ENCODE results near the gene ASIP. TPM values are rescaled to one million over a fixed set of nuclear protein-coding genes. Genes with fewer than 3 reads are reported as not detected.

ASIP gene
- not detected for polyA plus RNA-seq (2012; ENCODE audit: insufficient read length, low read depth)

DNA sequence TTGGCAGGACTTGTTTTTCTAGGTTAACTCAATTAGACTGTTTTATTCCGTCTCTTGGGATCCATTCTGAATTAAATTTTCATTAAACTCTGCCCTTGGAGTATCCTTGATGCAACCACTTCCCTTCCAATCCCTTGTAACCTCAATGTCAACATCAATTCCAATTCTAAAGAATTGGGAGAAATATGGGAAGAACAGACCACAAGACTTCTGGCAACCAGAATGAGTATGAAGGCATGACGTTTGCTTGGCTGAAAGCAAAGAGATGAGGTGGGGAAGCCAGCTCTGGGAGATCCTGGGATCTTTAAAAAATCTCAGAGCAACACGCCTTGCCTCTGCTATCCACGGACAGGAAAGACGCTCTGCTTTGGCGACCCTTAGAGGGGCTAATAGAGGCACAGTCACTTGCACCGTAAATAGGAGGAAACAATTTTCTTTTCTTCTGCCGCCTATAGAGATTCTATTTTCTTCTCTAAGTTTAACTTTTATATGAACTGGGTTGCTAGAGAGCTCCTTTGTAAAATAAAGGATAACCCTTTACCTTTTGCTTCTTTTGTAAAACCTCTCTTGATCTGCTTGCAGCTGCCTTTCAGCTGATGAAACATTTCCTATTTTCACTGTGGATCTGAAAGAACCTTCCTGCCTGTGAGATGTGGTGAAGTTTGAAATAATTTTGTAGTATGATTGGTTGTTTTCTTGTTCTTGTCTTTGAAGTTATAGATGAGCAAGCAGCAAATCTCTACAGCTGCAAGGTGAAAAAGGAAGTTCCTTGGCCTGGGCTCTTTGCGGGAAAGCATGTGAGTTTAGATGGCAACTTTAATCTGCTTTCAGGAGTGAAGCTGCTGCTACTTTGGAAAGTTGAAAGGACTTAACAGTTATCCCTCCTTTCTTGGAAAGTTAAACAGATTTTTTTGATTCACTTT, at the start of gene ASIP:
TSS of gene ASIP (plus strand) at position 731 of the 923 bp plus-strand sequence. CDS start 18,952 bp downstream, outside the sequence.
- no peak for TF ChIP-seq SIN3A (IDR thresholded peaks at IDR 0.05; ENCODE audit: borderline replicate concordance, insufficient read depth, low read length)
- no peak for TF ChIP-seq FOXP2 (optimal IDR thresholded peaks at IDR 0.05; ENCODE audit: borderline replicate concordance, extremely low read depth, extremely low read length, insufficient read depth)
- no peak for TF ChIP-seq POLR2AphosphoS5 (IDR thresholded peaks at IDR 0.05; ENCODE audit: low read depth, low read length)

DNA sequence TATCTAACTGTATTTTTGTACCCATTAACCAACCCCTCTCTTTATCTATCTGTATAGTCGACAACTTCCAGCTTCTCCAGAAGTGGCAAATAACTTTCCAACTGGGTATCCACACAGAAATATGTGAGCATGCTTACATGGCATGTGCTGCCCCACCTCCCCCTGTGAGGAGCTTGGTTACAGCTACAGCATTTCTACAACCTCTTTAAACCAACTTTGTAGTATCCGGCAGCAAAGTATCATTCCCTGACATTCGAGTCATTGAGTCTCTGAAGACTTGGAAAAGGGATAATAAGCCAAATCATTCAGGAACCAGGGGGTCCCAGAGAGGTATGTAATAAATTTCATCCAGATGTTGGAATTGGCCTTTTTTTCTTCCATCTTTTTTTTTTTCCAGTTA, 48.2 kb upstream of the ASIP start:
- no peak for TF ChIP-seq POLR2AphosphoS5 (IDR thresholded peaks at IDR 0.05; ENCODE audit: low read depth, low read length)
- no peak for TF ChIP-seq SIN3A (IDR thresholded peaks at IDR 0.05; ENCODE audit: borderline replicate concordance, insufficient read depth, low read length)
- TF ChIP-seq TAF1 (IDR thresholded peaks at IDR 0.05; ENCODE audit: borderline replicate concordance, insufficient read depth, low read length) = no peak
- TF ChIP-seq, protein P1, sequence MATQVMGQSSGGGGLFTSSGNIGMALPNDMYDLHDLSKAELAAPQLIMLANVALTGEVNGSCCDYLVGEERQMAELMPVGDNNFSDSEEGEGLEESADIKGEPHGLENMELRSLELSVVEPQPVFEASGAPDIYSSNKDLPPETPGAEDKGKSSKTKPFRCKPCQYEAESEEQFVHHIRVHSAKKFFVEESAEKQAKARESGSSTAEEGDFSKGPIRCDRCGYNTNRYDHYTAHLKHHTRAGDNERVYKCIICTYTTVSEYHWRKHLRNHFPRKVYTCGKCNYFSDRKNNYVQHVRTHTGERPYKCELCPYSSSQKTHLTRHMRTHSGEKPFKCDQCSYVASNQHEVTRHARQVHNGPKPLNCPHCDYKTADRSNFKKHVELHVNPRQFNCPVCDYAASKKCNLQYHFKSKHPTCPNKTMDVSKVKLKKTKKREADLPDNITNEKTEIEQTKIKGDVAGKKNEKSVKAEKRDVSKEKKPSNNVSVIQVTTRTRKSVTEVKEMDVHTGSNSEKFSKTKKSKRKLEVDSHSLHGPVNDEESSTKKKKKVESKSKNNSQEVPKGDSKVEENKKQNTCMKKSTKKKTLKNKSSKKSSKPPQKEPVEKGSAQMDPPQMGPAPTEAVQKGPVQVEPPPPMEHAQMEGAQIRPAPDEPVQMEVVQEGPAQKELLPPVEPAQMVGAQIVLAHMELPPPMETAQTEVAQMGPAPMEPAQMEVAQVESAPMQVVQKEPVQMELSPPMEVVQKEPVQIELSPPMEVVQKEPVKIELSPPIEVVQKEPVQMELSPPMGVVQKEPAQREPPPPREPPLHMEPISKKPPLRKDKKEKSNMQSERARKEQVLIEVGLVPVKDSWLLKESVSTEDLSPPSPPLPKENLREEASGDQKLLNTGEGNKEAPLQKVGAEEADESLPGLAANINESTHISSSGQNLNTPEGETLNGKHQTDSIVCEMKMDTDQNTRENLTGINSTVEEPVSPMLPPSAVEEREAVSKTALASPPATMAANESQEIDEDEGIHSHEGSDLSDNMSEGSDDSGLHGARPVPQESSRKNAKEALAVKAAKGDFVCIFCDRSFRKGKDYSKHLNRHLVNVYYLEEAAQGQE (IDR thresholded peaks at IDR 0.05; ENCODE audit: insufficient read depth in 1 of 2, low read depth in 2 of 2, low read length in 2 of 2) = no peak
- TF ChIP-seq FOXP2 (optimal IDR thresholded peaks at IDR 0.05; ENCODE audit: borderline replicate concordance, extremely low read depth, extremely low read length, insufficient read depth) = no peak

GRCh38 chr20:34199183-34199582, 42.0 kb upstream of the ASIP start:
- TF ChIP-seq FOXP2 (optimal IDR thresholded peaks at IDR 0.05; ENCODE audit: borderline replicate concordance, extremely low read depth, extremely low read length, insufficient read depth) = no peak
- no peak for TF ChIP-seq POLR2AphosphoS5 (IDR thresholded peaks at IDR 0.05; ENCODE audit: low read depth, low read length)
- TF ChIP-seq, protein P1 (IDR thresholded peaks at IDR 0.05; ENCODE audit: insufficient read depth in 1 of 2, low read depth in 2 of 2, low read length in 2 of 2) = no peak
- no peak for TF ChIP-seq TAF1 (IDR thresholded peaks at IDR 0.05; ENCODE audit: borderline replicate concordance, insufficient read depth, low read length)
- TF ChIP-seq SIN3A (IDR thresholded peaks at IDR 0.05; ENCODE audit: borderline replicate concordance, insufficient read depth, low read length) = no peak

GRCh38 chr20:34200023-34200422, 41.2 kb upstream of the ASIP start:
- TF ChIP-seq, protein P1 (IDR thresholded peaks at IDR 0.05; ENCODE audit: insufficient read depth in 1 of 2, low read depth in 2 of 2, low read length in 2 of 2) = no peak
- TF ChIP-seq SIN3A (IDR thresholded peaks at IDR 0.05; ENCODE audit: borderline replicate concordance, insufficient read depth, low read length) = no peak
- no peak for TF ChIP-seq FOXP2 (optimal IDR thresholded peaks at IDR 0.05; ENCODE audit: borderline replicate concordance, extremely low read depth, extremely low read length, insufficient read depth)
- TF ChIP-seq TAF1 (IDR thresholded peaks at IDR 0.05; ENCODE audit: borderline replicate concordance, insufficient read depth, low read length) = no peak
- no peak for TF ChIP-seq POLR2AphosphoS5 (IDR thresholded peaks at IDR 0.05; ENCODE audit: low read depth, low read length)

- TF ChIP-seq FOXP2 (optimal IDR thresholded peaks at IDR 0.05; ENCODE audit: borderline replicate concordance, extremely low read depth, extremely low read length, insufficient read depth) (no peak), POLR2AphosphoS5 (IDR thresholded peaks at IDR 0.05; ENCODE audit: low read depth, low read length) (no peak), TAF1 (IDR thresholded peaks at IDR 0.05; ENCODE audit: borderline replicate concordance, insufficient read depth, low read length) (no peak), SIN3A (IDR thresholded peaks at IDR 0.05; ENCODE audit: borderline replicate concordance, insufficient read depth, low read length) (no peak)
- TF ChIP-seq, protein P1 (IDR thresholded peaks at IDR 0.05; ENCODE audit: insufficient read depth in 1 of 2, low read depth in 2 of 2, low read length in 2 of 2) = no peak
These were observed 39.7 kb upstream of the ASIP start for GRCh38 chr20:34201531-34201930.

All from PFSK-1 (cell line).